HG03571 (cell line): ENCODE data around the gene RCBTB1.

ENCODE experiments used
- ATAC-seq: cut with Tn5 transposase; IDR thresholded peaks from one replicate; pipeline ENCODE4 v1.9.1; 2021; ENCODE audit not compliant: unreplicated experiment

The RCBTB1 gene

DNA sequence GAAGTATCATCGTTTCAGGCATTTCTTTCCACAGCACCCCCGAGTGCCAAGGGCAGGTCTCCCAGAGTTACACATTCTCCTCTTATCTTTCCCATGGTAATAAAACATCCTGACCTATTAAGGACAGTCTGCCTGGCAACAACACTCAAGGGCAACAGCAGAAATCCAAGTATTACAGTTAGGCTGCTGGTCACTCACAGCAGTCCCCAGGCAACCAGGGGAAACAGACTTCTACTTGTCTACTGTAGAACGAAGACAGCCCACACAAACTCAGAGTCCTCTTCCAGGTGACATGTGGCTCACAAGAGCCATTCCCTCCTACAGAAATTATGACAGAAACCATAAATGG, 24.3 kb downstream of the RCBTB1 start:
- ATAC-seq, result no peak

DNA sequence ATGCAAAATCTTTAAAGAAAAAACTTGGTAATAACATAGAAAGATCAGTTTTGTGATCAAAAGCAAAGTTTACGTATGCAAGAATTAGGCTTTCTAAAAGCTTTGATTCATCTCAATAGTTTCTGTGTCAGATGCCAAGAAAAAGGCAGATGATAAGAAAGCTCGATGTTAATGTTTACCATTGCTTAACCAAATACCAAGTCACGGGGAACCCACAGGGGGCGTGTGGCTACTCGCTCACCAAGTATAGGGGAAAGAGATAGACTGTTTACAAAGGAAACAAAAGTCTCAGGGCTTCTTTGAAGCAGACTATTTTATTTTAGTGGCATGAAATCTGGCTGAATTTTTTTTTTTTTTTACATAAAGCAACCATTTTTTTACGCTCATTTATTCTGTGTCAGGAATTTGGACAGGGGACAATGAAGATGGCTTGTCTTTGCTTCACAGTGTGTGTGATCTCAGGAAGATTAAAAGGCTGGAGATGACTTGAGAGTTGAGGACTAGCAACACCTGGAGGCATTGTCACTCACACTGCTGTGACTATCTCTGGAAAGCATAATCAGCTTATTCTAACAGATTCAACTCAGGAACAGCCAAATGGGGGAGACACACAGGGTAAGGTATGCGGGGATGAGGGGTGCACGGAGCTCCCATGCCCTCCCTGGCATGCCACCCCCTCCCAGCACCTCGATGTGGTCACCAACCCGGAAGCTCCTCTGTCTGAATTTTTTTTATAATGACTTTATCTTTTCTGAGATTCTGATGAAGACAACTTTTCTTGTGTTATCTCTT, 24.9 kb downstream of the RCBTB1 start:
- no peak for ATAC-seq

DNA sequence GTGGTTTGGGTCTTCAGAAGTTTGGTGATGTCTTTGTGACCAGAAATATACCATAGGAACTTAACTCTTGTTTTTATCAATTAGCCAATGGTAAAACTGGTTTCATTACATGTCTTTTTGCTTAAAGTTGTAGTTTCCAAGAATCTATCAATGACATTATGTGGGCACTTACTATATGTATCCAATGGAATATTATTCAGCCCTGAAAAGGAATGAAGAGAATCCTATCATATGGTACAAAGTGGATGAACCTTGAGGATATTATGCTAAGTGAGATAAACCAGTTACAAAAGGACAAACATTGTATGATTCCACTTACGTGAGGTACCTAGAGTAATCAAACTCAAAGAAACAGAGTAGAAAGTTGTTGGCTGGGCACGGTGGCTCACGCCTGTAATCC, 26.4 kb downstream of the RCBTB1 start:
- no peak for ATAC-seq

DNA sequence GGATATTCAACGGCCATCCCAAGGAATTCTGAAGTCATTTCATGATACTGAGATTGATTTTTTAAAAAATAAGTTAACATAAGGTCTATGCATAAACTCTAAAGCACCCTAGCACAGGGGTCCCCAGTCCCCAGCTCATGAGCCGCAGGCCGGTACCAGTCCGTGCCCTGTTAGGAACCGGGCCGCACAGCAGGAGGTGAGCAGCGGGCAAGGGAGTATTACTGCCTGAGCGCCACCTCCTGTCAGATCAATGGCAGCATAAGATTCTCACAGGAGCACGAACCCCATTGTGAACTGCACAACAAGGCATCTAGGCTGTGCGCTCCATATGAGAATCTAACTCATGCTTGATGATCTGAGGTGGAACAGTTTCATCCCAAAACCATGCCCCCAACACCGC, 31.0 kb downstream of the RCBTB1 start:
- no peak for ATAC-seq

DNA sequence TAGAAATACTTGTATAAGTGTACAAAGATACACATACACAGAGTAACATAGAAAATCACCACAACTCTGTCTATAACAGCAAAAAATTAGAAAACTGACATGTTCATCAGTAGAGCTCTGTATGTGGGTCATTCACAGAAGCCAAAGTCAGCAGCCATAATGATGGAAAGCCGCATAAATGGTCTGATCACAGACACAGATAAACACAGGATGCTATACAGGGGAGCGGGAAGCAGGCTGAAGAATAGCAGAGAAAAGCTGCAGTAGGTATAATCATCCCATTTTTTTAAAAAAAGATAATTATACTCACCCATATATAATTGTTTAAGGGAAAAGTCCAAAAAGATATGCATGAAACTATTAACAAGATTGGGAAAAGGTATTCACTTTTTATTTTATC, 31.5 kb downstream of the RCBTB1 start:
- no peak for ATAC-seq

DNA sequence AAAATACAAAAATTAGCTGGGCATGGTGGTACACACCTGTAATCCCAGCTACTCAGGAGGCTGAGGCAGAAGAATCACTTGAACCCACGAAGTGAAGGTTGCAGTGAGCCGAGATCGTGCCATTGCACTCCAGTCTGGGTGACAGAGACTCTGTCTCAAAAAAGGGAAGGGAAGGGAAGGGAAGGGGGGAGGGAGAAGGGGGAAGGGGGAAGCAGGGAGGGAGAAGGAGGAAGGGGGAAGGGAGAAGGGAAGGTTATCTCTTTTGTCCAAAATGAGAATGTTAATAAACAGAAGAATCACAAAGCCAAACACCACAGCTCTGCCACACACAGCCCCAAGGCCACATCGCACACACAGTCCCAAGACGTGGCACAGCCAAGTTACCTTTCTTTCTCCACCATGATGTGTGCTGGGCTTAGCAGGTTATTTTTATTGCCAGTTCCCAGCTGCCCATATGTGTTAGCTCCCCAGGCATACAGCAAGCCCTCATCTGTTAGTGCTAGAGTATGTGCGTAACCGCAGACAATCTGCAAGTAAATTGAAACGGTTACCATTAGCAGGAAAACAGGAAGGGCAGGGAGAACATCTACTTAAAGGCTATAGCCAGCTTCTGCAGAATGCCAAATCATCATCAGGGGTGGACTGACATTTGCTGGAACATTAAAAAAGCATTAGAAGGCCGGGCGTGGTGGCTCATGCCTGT, 34.3 kb downstream of the RCBTB1 start:
- ATAC-seq, result no peak

DNA sequence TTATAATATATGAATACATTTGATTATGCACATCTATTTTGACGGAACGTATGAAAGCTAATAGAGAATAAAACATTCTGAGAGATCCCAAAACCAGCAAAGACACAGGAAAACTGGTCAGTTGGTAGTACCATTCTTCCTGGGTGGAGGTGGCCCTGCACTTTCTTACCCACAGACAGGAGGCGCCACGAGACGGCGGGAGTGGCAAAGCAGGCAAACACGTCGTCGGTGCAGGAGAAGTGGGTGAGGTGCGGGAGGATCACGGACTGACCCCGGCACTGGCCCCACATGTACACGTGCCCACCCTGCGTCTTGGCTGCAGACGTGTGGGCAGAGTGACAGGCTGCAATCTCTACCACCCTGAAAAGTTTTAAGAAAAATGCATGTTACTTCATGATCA, 36.1 kb downstream of the RCBTB1 start:
- ATAC-seq, result no peak

DNA sequence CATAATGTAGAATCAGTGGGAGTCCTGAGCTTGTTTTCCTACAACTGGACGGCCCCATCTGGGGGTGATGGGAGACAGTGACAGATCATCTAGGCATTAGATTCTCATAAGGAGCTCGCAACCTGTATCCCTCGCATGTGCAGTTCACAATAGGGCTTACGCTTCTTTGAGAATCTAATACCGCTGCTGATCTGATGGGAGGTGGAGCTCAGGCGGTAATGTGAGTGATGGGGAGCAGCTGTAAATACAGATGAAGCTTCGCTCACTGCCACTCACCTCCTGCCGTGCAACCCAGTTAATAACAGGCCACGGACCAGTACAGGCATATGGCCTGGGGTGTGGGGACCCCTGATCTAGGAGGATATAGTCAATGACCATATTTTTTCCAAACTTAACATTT, 38.8 kb downstream of the RCBTB1 start:
- no peak for ATAC-seq

DNA sequence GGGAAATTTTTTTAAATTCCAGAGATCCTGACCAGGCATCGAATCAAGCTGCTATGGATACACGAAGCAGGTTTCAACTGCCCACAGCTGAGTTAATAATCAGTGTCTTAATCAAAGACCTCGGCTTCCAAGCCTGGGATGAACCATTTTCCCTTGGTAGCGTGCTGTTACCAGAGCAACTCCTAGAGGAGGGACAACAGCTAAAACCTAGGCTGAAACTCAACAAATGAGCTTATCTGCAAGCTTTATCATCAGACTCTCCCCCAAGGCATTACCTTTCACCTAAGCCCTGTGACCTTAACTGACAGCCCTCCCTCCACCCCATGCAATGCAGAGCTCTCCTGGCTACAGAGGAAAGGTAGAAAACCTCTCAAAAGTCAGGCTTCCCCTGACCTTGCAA, 39.7 kb downstream of the RCBTB1 start:
- ATAC-seq, result no peak

DNA sequence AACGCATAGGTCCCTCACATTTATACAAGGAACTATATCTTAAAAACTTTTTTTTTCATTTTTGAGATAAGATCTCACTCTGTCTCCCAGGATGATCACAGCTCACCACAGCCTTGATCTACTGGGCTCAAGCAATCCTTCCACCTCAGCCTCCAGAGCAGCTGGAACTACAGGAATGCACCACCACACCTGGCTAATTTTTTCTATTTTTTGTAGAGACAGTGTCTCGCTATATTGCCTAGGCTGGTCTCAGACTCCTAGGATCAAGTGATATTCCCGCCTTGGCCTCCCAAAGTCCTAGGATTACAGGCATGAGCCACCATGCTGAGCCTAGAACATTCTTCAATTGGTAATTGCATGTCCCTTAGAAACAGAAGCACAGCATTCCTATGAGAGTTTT, 41.7 kb downstream of the RCBTB1 start:
- ATAC-seq, result no peak

DNA sequence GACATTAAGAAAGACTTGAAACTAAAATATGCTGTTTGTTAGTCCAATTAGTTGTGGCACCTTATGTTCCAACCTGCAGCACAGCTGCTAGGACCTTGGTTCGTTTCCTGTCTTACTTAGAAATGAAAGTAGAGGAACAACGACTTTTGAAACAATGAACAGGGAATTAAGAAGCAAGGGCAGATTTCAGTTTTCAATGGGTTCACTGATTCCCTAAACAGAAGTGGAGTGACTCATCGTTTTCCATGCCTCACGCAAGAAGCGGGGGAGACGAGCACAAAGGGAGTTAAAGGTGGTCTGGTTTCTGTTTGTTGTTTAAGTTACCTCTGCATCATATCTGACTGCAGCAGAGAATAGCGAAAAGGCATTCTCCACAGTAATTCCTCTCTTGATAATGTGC, 44.8 kb downstream of the RCBTB1 start:
- no peak for ATAC-seq

DNA sequence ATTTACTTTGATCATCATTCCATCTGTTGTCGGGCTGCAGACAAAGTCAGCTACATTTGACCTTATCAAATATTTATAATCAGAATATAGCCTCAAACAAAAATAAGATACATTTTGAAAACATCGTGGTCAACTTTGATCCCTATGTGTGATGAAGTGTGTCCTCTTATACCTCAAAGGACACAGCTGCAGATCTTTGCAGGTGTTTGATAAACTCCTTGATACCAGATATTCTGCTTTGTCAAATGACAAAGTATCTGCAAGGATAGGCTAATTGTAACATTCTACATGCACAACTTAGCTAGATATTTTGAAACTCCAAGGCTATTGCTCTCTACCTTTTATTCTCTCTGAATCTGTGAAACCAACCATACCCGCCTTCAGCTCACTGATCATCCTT, 45.6 kb downstream of the RCBTB1 start:
- ATAC-seq, result no peak

DNA sequence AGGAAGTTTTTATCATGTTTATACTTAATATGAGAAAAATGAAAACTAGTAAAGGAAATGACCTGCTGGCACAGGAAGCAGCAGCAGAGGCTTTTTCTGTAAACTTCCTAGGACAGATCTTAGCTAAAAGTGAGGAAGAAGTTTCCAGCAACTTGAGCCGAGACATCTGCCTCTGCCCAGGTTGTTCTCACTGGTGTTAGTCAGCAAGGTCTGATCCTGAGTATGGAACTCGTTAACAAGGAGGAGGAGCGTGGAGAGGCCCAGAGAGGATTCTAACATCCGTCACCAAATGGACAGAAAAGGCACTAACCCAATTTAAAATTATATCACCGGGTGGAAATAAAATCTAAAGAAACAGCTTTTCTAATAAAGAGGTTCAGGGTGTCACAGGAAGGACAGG, 46.0 kb downstream of the RCBTB1 start:
- ATAC-seq, result no peak

DNA sequence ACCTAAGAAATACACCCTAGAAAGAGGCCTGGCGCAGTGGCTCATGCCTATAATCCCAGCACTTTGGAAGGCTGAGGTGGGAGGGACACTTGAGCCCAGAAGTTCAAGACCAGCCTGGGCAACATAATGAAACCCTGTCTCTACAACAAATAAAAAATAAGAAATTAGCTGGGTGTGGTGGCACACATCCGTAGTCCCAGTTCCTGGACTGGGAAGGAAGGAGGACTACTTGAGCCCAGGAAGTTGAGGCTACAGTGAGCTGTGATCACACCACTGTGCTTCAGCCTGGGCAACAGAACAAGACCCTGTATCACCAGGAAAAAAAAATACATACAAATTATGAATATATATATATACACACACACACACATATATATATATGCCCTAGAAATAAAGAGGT, 47.0 kb downstream of the RCBTB1 start:
- no peak for ATAC-seq

DNA sequence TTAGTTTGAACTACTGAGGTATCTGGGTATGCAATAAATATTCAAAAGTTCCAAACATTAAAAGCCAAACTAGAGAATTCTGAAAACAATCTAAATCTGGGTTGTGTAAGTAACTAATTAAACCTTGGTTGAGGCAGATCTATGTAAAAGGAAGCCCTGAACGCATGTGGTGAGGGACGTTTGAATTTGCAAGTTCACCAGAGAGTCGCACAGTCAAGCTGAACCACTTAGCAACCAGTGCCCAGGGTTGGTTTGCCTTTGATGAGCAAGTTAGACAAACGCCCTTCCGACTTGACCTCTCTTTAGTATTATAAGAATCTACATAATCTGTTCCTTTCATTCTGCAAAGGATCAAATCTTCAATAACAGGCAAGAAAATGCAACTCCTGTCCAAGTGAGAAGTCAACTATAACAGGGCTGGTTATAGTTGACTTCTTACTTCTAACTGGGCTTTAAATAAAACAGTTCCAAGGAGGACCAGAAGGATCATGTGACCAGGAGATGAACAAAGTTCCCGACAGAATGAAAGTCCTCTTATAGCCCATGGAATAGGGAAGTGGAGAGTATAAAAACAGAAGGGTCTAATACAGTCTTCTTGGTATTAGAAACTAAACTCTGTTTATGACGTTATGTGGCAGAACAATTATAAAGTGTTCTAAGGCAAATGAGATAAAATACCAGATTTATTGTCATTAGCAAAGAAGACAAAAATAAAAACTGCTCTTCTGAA, 49.0 kb downstream of the RCBTB1 start:
- no peak for ATAC-seq

DNA sequence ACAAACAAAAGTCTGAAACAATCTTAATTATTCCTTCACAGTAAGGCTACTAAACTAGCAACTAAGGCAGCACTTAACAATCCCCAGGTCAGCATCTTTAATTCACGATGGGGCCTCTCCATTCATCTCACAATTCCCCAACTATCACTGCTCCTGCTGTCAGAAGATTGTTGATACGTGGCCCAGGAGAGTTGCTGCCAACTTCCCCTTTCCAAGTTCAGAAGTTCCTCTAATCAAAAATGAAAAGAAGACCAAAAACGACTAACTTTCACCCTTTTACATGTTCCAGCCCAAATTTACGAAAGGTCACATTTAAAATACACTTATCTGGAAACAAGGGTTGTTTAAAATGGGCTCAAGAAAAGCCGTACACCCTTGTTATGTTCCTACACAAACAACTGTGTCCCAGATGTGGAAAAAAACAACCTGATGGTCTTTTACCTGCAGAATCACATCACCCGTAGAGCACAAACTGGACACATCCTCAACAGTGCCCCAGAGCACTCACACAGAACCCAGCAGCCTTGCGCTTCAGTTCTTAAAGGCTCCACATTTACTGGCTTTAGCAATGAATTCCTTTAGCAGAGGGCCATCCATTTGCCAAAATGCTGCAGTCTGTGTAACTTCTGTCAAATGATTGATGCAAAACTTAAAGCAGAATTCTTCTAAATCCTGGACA, 51.6 kb downstream of the RCBTB1 start:
- no peak for ATAC-seq

DNA sequence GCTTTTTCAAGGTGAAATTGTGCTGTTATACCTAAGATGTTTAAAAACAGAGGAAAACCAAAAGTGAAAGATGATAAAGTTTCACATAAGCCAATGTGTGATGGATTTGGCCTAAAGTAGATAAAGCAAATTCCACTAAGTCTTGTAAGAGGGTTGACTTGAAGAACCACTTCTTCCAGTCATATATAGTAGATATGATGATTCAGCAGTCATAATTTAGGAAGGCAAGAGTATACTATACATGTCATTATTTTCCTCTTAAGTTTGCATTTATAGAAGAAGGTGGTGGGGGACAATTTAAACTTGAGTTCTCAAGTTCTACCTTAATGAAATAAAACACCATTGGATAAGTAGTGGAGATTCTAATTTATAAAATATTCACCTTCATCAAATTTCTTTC, 52.3 kb downstream of the RCBTB1 start:
- no peak for ATAC-seq

DNA sequence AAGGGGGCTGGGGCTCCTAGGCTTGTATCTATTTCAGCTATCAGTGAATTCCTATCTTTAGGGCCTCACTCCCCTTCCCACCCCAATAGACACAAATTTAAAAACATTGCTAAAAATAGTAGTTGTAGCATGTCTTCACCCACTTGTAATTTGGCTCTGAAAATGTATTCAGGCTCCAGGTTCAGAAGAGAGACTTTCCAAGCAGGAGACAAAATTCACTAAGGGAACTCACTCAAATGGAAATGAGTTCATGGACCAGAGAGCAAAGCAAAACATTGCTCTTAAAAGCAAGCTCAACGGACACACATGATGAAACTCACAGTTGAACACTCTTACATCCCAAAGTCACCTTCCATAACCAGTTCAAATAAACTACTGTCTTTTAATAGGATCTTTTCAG, 52.8 kb downstream of the RCBTB1 start:
- ATAC-seq, result no peak

DNA sequence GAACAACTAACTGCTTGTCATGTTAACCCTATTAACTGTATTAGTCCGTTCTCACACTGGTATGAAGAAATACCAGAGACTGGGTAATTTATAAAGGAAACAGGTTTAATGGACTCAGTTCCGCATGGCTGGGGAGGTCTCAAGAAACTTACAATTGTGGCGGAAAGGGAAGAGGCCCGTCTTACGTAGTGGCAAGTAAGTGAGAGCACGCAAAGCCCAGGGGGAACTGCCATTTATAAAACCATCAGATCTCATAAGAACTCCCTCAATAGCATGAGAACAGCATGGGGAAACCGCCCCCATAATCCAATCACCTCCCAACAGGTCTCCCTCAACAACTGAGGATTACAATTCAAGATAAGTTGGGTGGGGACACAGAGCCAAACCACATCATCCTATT, 54.9 kb downstream of the RCBTB1 start:
- ATAC-seq, result no peak

DNA sequence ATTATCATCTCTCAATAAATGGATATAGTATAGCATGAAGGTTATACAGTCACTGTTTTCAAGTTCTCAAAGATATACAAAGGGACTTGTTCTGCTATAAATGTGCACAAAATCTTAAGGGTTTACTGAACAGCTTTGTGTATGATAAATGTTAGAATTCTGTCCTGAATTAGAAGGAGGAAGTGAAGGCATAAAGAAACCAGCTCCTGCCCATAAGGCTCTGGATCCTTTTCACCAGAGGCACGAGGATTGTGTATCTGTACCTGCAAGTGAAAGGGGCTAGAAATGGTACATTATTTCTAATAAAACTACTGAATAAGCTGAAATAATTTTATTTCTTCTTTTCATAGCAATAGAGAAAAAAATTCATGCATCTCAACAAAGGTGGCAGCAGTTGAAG, 57.2 kb downstream of the RCBTB1 start:
- ATAC-seq, result no peak

DNA sequence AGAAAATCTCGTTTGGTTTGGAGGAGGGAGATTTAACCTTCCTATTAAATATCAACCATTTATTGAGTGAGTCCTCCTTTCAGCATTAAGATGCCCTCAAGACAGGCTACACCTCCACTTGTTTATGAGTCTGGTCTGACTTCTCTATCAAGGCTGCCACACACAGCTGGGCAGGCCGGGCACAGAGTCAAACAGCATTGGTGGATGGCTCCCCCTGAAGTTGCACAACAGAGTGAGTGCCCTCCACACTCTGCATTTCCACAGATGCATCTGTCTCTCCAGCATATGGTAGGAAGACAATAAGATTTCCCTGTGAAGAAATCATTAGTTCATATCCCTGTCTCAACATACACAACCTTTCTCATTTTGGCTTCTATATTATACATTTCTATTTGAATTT, 58.2 kb downstream of the RCBTB1 start:
- no peak for ATAC-seq
